ENCODE data around the gene TBCCD1. TPM values are rescaled to one million over a fixed set of nuclear protein-coding genes. Genes with fewer than 3 reads are reported as not detected.

TBCCD1 gene
- total and polyA plus RNA-seq, 2 experiments from 2014 or later = 5.8 to 16.7 TPM

DNA sequence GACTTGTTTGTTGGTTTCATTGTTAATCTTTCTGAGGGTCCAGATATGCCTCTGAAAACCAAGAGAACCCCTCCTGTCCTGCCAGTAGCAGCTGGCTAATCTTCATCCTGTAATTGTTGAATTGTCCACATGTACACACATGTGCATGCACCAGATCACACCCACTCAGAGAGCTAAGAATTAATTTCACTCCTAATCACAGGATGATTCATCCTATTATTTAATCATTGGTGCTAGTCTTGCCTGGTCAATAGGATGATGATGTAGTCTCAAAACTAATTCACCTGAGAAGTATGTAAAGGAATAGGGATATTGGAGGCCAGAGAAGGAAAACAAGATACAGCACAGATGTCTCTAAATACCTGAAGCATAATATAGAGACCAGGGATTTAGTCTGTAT is 37.9 kb upstream of the TBCCD1 start (continued):
- TF ChIP-seq, protein P1, sequence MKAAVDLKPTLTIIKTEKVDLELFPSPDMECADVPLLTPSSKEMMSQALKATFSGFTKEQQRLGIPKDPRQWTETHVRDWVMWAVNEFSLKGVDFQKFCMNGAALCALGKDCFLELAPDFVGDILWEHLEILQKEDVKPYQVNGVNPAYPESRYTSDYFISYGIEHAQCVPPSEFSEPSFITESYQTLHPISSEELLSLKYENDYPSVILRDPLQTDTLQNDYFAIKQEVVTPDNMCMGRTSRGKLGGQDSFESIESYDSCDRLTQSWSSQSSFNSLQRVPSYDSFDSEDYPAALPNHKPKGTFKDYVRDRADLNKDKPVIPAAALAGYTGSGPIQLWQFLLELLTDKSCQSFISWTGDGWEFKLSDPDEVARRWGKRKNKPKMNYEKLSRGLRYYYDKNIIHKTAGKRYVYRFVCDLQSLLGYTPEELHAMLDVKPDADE (IDR thresholded peaks at IDR 0.05) = no peak
- TF ChIP-seq, protein P2, sequence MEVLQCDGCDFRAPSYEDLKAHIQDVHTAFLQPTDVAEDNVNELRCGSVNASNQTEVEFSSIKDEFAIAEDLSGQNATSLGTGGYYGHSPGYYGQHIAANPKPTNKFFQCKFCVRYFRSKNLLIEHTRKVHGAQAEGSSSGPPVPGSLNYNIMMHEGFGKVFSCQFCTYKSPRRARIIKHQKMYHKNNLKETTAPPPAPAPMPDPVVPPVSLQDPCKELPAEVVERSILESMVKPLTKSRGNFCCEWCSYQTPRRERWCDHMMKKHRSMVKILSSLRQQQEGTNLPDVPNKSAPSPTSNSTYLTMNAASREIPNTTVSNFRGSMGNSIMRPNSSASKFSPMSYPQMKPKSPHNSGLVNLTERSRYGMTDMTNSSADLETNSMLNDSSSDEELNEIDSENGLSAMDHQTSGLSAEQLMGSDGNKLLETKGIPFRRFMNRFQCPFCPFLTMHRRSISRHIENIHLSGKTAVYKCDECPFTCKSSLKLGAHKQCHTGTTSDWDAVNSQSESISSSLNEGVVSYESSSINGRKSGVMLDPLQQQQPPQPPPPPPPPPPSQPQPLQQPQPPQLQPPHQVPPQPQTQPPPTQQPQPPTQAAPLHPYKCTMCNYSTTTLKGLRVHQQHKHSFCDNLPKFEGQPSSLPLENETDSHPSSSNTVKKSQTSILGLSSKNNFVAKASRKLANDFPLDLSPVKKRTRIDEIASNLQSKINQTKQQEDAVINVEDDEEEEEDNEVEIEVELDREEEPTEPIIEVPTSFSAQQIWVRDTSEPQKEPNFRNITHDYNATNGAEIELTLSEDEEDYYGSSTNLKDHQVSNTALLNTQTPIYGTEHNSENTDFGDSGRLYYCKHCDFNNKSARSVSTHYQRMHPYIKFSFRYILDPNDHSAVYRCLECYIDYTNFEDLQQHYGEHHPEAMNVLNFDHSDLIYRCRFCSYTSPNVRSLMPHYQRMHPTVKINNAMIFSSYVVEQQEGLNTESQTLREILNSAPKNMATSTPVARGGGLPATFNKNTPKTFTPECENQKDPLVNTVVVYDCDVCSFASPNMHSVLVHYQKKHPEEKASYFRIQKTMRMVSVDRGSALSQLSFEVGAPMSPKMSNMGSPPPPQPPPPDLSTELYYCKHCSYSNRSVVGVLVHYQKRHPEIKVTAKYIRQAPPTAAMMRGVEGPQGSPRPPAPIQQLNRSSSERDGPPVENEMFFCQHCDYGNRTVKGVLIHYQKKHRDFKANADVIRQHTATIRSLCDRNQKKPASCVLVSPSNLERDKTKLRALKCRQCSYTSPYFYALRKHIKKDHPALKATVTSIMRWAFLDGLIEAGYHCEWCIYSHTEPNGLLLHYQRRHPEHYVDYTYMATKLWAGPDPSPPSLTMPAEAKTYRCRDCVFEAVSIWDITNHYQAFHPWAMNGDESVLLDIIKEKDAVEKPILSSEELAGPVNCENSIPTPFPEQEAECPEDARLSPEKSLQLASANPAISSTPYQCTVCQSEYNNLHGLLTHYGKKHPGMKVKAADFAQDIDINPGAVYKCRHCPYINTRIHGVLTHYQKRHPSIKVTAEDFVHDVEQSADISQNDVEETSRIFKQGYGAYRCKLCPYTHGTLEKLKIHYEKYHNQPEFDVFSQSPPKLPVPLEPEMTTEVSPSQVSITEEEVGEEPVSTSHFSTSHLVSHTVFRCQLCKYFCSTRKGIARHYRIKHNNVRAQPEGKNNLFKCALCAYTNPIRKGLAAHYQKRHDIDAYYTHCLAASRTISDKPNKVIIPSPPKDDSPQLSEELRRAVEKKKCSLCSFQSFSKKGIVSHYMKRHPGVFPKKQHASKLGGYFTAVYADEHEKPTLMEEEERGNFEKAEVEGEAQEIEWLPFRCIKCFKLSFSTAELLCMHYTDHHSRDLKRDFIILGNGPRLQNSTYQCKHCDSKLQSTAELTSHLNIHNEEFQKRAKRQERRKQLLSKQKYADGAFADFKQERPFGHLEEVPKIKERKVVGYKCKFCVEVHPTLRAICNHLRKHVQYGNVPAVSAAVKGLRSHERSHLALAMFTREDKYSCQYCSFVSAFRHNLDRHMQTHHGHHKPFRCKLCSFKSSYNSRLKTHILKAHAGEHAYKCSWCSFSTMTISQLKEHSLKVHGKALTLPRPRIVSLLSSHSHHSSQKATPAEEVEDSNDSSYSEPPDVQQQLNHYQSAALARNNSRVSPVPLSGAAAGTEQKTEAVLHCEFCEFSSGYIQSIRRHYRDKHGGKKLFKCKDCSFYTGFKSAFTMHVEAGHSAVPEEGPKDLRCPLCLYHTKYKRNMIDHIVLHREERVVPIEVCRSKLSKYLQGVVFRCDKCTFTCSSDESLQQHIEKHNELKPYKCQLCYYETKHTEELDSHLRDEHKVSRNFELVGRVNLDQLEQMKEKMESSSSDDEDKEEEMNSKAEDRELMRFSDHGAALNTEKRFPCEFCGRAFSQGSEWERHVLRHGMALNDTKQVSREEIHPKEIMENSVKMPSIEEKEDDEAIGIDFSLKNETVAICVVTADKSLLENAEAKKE (CRISPR knock-in tag; IDR thresholded peaks at IDR 0.05) = no peak

- no peak overlapping the region for H3K27ac Mint-ChIP-seq
- no peak for TF ChIP-seq EZH2 (IDR thresholded peaks at IDR 0.05; ENCODE audit: low read depth, unreplicated experiment)
- TF ChIP-seq POLR2AphosphoS5 (IDR thresholded peaks at IDR 0.05; ENCODE audit: low read depth) = no peak
- no peak for TF ChIP-seq EZH2phosphoT487 (IDR thresholded peaks at IDR 0.05; ENCODE audit: unreplicated experiment)
- no peak for TF ChIP-seq ZNF331 (CRISPR knock-in tag; IDR thresholded peaks at IDR 0.05; ENCODE audit: low read depth)
- no peak for TF ChIP-seq NANOG (IDR thresholded peaks at IDR 0.05; ENCODE audit: borderline replicate concordance)
- TF ChIP-seq, protein P3, sequence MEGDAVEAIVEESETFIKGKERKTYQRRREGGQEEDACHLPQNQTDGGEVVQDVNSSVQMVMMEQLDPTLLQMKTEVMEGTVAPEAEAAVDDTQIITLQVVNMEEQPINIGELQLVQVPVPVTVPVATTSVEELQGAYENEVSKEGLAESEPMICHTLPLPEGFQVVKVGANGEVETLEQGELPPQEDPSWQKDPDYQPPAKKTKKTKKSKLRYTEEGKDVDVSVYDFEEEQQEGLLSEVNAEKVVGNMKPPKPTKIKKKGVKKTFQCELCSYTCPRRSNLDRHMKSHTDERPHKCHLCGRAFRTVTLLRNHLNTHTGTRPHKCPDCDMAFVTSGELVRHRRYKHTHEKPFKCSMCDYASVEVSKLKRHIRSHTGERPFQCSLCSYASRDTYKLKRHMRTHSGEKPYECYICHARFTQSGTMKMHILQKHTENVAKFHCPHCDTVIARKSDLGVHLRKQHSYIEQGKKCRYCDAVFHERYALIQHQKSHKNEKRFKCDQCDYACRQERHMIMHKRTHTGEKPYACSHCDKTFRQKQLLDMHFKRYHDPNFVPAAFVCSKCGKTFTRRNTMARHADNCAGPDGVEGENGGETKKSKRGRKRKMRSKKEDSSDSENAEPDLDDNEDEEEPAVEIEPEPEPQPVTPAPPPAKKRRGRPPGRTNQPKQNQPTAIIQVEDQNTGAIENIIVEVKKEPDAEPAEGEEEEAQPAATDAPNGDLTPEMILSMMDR (conservative IDR thresholded peaks at IDR 0.05; ENCODE audit: low read depth in 2 of 2) = no peak
- TF ChIP-seq CREB1 (CRISPR knock-in tag; IDR thresholded peaks at IDR 0.05; ENCODE audit: low read depth) = no peak
- TF ChIP-seq JUNB (IDR thresholded peaks at IDR 0.05; ENCODE audit: unreplicated experiment) = no peak
Observed at GRCh38 chr3:186603159-186603558, 36.0 kb upstream of the TBCCD1 start.

More at GRCh38 chr3:186603159-186603558, 36.0 kb upstream of the TBCCD1 start:
- H3K9me3 Mint-ChIP-seq = no peaks in the 10 kb centered on the region
- ATAC-seq = no peak
- no peak for DNase-seq (ENCODE audit: low spot score)
- H3F3A ChIP-seq (replicated peaks; ENCODE audit: low read depth) = no peaks in the 10 kb centered on the region
- no peaks in the 10 kb centered on the region for H3K4me1 ChIP-seq (ENCODE audit: insufficient read depth)
- no peak overlapping the region for H3K4me3 Mint-ChIP-seq
- H3K4me3 ChIP-seq = no peak overlapping the region
- H3K4me1 Mint-ChIP-seq = peaks cover 3% of the 10 kb centered on the region; the same call in 1 of the 3 replicates
- no peaks in the 10 kb centered on the region for H3K79me2 ChIP-seq (replicated peaks; ENCODE audit: insufficient read depth)
- no peaks in the 10 kb centered on the region for H3K9me2 ChIP-seq (ENCODE audit: insufficient read depth)
- H2AFZ ChIP-seq = peak overlapping the region; percentile 74; the same call in 1 of the 2 replicates
- H3K27ac ChIP-seq (ENCODE audit: low read depth) = no peak overlapping the region
- H3K36me3 Mint-ChIP-seq (ENCODE audit: low read depth) = no peaks in the 10 kb centered on the region
- H3K27me3 Mint-ChIP-seq (ENCODE audit: insufficient read depth, low read depth, poor library complexity) = peaks cover 3% of the 10 kb centered on the region
- no peaks in the 10 kb centered on the region for H4K20me1 ChIP-seq (replicated peaks; ENCODE audit: insufficient read depth)
- no peaks in the 10 kb centered on the region for H3K36me3 ChIP-seq (ENCODE audit: insufficient read depth)
- H3K4me2 ChIP-seq = no peak overlapping the region
- no peaks in the 10 kb centered on the region for H3K27me3 ChIP-seq (ENCODE audit: insufficient read depth)

All from GM23338 (cell line).